Heart right ventricle (tissue), 16 donors: ENCODE results near the gene AP2A1. TPM values are rescaled to one million over a fixed set of nuclear protein-coding genes. Genes with fewer than 3 reads are reported as not detected.

ENCODE experiments used
- ATAC-seq, 8 donors: fragments of 200-7000 bp; cut with Tn5 transposase; one replicate each; pipeline ENCODE4 v1.9.1; 2020; ENCODE audit warnings: mild to moderate bottlenecking in 8 of 8, moderate library complexity in 8 of 8, moderate number of reproducible peaks in 1 of 8
- DNase-seq, 2 donors: peaks; one replicate each; pipeline ENCODE4 v3.0.0-alpha.2; 2020
- H3K27ac ChIP-seq, 10 donors: fragments of 200-600 bp; sonication (generic) in 2 of 10; one replicate each; pipeline versions ENCODE4 v1.5.0 to v1.8.0; 2020 to 2022; ENCODE audit warnings: mild to moderate bottlenecking in 3 of 10
- H3K27me3 ChIP-seq, 7 donors: fragments of 200-600 bp; one replicate each; pipeline ENCODE4 v1.8.0; 2021 to 2022; ENCODE audit warnings: mild to moderate bottlenecking in 2 of 7
- H3K36me3 ChIP-seq, 9 donors: fragments of 200-600 bp; sonication (generic) in 1 of 9; one replicate each; pipeline versions ENCODE4 v1.5.0 to v1.8.0; 2020 to 2022; ENCODE audit warnings: mild to moderate bottlenecking in 2 of 9
- H3K4me1 ChIP-seq, 9 donors: fragments of 200-600 bp; sonication (generic) in 1 of 9; one replicate each; pipeline versions ENCODE4 v1.5.0 to v1.8.0; 2020 to 2022; ENCODE audit warnings: mild to moderate bottlenecking in 4 of 9
- H3K4me3 ChIP-seq, 10 donors: fragments of 200-600 bp; sonication (generic) in 2 of 10; one replicate each; pipeline versions ENCODE4 v1.5.0 to v1.8.0; 2020 to 2022; ENCODE audit warnings: mild to moderate bottlenecking in 7 of 10, moderate library complexity in 2 of 10
- H3K9me3 ChIP-seq, 11 donors: fragments of 200-600 bp in 10 of 11; sonication (generic) in 2 of 11; one replicate each; pipeline versions ENCODE4 v1.5.0 to v1.8.0; 2013 to 2022; ENCODE audit warnings: mild to moderate bottlenecking in 2 of 11, control low read depth in 1 of 11, moderate library complexity in 1 of 11
- WGBS, 2 donors: extraction: QIAGEN DNeasy Blood & Tissue Kit; methylation state at CpG; one replicate each; pipeline ENCODE4 v1.1.7; 2013; ENCODE audit warnings: inconsistent platforms in 1 of 2; 5-methylcytosine and 5-hydroxymethylcytosine counted together
- intact Hi-C, 10 donors: fragments of 100-400 bp; cut with DNase I; formaldehyde crosslinking; loops; one replicate each; pipeline versions ENCODE4 v1.11.1 to v1.14.2; 2022
- polyA plus RNA-seq, 2 donors: library from polyadenylated mRNA; stranded (reverse); fragments of 200-250 nt; gene quantifications; one replicate each; pipeline ENCODE4 v1.2.3, GENCODE V29; 2013
- total RNA-seq, 10 donors: library from RNA; stranded (reverse); fragmentation: NEBNext Ultra II Directional in 3 of 10; extraction: Animal tissue kit (Norgen Biotek cat#: 25700) in 3 of 10; gene quantifications; one replicate each; pipeline versions ENCODE4 v1.2.1 to v1.2.4, GENCODE V29; 2021 to 2023
- TF ChIP-seq, protein P1 (sequence below), 9 donors: fragments of 200-600 bp; sonication (generic) in 2 of 9; IDR thresholded peaks; one replicate each; pipeline versions ENCODE4 v1.5.0 to v1.8.0; 2021 to 2022; ENCODE audit warnings: antibody characterized with exemption in 9 of 9, mild to moderate bottlenecking in 5 of 9, moderate library complexity in 1 of 9
- donor health status: Arrhythmogenic right ventricular cardiomyopathy.
- donor health status: ischemic (EF 13 %, LVEDD 7.1; RV severe dilation, severe dysfunction).
- donor health status: healthy with polysubstance abuse.
- donor health status: DM: no; HTN: yes; CAD: no.
- donor health status: DM: no; HTN: no; CAD: no.
- donor health status: ischemic (EF 25% LVEDD 6.9; RV normal size, moderate dysfunction).
- donor health status: ischemic (EF 25% LVEDD 5.7; RV mildly dilated, moderate dysfunction).
- donor health status: healthy.
- donor health status: DM: yes; HTN: yes; CAD: no.
- donor health status: Ischemic cardiomyopathy.
- donor health status: ischemic (EF 35%, LVEDD 5.7; RV mildly dilated, moderate dysfunction).
- donor health status: nonischemic (EF 11% LVEDD 7.7; RV severe dilation, severe dysfunction).
- donor health status: DM: yes; HTN: yes; CAD: no.
- donor health status: PGD.
- donor health status: ischemic (EF 29% LVEDD 5.4; RV normal size, mild dysfunction).
- donor health status: nonischemic (EF 23%, LVEDD 6.1; RV moderate dilation, normal function).

Gene AP2A1
- total and polyA plus RNA-seq, 12 donors = 36.1 to 108 (median 62.6) TPM

GRCh38 chr19:49820125-49820524, 53.3 kb downstream of the AP2A1 start:
- 40 to 60% methylated on average over 10 of the region's 10 CpGs for WGBS, 2 donors

DNA sequence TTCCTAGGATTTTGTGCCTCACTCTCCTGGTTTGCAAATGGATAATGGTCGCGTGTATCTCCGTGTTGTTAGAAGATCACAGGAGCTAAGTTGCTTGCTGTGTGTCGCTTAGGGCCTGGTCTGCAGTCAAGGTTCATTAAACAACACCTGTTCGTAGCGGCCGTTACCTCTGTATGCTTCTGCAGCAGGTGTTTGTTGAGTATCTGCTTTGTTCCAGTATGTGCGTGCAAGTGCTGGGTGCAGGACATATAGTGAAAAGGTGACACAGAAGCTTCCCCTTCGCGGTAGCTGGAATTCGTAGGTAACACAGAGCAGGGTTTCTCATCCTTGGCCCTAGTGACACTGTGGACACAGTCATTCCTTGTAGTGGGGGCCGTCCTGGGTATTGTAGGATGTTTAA, 56.7 kb downstream of the AP2A1 start:
- Histone ChIP-seq H3K27me3 (no peaks in the 10 kb centered on the region), H3K27ac (no peak overlapping the region), H3K4me3 (no peak overlapping the region), H3K4me1 (peaks cover 5 to 31% (median 22%) of the 10 kb centered on the region in 9 donors), H3K36me3 (peaks cover 0 to 64% (median 2%) of the 10 kb centered on the region in 9 donors), H3K9me3 (no peaks in the 10 kb centered on the region)
- WGBS, 2 donors = 91 to 95% methylated on average over 12 of the region's 12 CpGs
- ATAC-seq (no peak), DNase-seq (no peak)
- intact Hi-C loops = no loop called here
- TF ChIP-seq, protein P1, sequence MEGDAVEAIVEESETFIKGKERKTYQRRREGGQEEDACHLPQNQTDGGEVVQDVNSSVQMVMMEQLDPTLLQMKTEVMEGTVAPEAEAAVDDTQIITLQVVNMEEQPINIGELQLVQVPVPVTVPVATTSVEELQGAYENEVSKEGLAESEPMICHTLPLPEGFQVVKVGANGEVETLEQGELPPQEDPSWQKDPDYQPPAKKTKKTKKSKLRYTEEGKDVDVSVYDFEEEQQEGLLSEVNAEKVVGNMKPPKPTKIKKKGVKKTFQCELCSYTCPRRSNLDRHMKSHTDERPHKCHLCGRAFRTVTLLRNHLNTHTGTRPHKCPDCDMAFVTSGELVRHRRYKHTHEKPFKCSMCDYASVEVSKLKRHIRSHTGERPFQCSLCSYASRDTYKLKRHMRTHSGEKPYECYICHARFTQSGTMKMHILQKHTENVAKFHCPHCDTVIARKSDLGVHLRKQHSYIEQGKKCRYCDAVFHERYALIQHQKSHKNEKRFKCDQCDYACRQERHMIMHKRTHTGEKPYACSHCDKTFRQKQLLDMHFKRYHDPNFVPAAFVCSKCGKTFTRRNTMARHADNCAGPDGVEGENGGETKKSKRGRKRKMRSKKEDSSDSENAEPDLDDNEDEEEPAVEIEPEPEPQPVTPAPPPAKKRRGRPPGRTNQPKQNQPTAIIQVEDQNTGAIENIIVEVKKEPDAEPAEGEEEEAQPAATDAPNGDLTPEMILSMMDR (IDR thresholded peaks at IDR 0.05) = no peak

More at GRCh38 chr19:49820125-49820524, 53.3 kb downstream of the AP2A1 start:
- Histone ChIP-seq H3K4me3 (peak overlapping the region in 1 of 10 donors; percentile 93), H3K27me3 (no peaks in the 10 kb centered on the region), H3K9me3 (no peaks in the 10 kb centered on the region), H3K36me3 (peaks cover 0 to 40% (median 0%) of the 10 kb centered on the region in 9 donors), H3K4me1 (peaks cover 5 to 37% (median 30%) of the 10 kb centered on the region in 9 donors), H3K27ac (peak overlapping the region in 9 of 10 donors; percentile 40 to 98 (median 95))
- intact Hi-C loops = no loop called here
- ATAC-seq = no peak
- TF ChIP-seq, protein P1 (IDR thresholded peaks at IDR 0.05) = no peak
- no peak for DNase-seq

GRCh38 chr19:49824662-49825061, 57.9 kb downstream of the AP2A1 start:
- WGBS, 2 donors = 87 to 89% methylated on average over 6 of the region's 6 CpGs
- Histone ChIP-seq H3K27ac (no peak overlapping the region), H3K36me3 (peaks cover 0 to 76% (median 6%) of the 10 kb centered on the region in 9 donors), H3K4me3 (no peak overlapping the region), H3K4me1 (peaks cover 0 to 21% (median 12%) of the 10 kb centered on the region in 9 donors), H3K27me3 (no peaks in the 10 kb centered on the region), H3K9me3 (no peaks in the 10 kb centered on the region)
- intact Hi-C loops = no loop called here
- ATAC-seq = no peak
- no peak for DNase-seq
- TF ChIP-seq, protein P1 (IDR thresholded peaks at IDR 0.05) = no peak

DNA sequence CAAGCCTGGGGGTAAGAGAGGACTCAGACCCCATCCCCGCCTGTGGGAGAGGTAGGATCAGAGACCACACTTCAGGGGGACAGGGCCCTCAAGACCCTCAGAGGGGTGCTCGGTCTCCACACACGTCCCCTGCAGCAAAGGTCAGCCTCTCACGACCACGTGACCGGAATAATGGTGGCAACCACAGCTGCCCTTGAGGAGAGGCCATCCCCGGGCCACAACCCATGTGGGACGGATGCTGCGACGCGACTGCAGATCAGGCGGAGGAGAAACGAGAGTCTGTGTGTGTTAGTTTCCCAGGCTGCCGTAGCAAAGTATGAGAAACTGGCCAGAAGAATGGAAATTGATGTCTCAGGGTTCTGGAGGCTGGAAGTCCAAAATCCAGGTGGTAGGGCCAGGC, 60.2 kb downstream of the AP2A1 start:
- TF ChIP-seq, protein P1 (IDR thresholded peaks at IDR 0.05) = no peak
- WGBS, 2 donors = 90% methylated on average over 14 of the region's 14 CpGs
- DNase-seq = no peak
- H3K9me3 ChIP-seq = no peaks in the 10 kb centered on the region
- H3K27ac ChIP-seq = no peak overlapping the region
- intact Hi-C loops = no loop called here
- H3K4me3 ChIP-seq = no peak overlapping the region
- no peak for ATAC-seq
- H3K36me3 ChIP-seq = peaks cover 0 to 84% (median 23%) of the 10 kb centered on the region in 9 donors
- no peaks in the 10 kb centered on the region for H3K27me3 ChIP-seq
- H3K4me1 ChIP-seq = peaks cover 0 to 7% (median 0%) of the 10 kb centered on the region in 9 donors
